ENCODE measurements around the gene AHI1. TPM values are rescaled to one million over a fixed set of nuclear protein-coding genes. Genes with fewer than 3 reads are reported as not detected.
A peak's percentile ranks its signal among the peaks of the same experiment; 100 is the strongest.
"Not testable (repeated sequence)": the region's sequence is repeated elsewhere in the genome, so short reads cannot be mapped to it uniquely, and the experiment has no call there.

The AHI1 gene
- total RNA-seq, 1 donor from 2014 or later: 18.4 TPM

DNA sequence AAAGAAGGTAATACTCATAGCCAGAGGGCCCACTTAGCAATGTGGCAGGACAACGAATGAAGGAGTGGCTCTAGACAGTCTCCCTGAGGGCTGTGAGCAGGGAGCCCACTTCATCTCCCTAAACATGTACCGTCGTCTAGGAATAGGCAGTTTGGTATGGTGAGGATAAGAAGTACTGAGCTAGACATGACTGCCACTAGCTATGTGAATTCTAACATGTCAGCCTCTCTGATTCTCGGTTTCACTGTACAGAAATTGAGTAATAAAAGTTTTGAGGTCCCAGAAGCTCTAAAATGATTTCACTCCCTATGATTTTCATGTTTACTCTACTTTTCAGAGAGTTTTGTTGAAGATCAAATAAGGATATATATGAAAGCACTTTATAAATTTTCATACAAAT is 107.1 kb downstream of the AHI1 start:
- no peak for DNase-seq (ENCODE audit: low read depth)

DNA sequence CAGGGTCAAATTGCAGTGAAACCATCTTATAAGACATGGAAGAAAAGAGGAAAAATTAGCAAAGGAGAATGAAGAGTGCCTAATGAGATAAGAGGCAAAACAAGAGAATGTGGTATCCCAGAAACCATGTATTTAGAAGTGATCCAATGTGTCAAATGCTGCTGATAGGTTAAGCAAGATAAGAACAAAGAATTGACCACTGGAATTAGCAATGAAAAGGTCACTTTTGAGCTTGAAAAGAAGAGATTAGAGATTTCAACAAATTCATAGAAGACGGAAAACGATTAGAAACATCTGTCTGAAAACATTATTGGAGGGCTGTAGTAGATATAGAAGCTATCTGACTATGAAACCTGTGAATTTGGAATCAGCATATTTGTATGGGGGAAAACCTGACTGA is 112.2 kb downstream of the AHI1 start:
- no peak for DNase-seq (ENCODE audit: low read depth)

DNA sequence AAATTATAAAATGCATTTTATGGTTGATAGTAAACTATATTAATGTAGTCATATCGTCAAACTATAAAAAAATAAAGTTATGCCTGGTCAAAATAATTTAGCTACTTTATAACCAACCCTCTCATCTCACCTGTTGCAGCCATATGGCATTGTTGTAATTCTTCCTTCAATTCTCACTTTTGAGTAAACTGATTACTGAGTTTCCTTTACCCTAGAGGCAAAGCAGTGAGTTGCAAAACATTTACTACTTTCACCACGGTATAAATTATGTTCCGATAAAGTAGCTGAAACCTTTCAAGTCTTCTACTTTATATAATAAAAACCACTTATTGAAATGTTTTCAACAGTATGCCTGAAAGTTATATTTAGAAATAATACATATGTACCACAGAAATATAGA is 113.8 kb downstream of the AHI1 start:
- no peak for DNase-seq (ENCODE audit: low read depth)

DNA sequence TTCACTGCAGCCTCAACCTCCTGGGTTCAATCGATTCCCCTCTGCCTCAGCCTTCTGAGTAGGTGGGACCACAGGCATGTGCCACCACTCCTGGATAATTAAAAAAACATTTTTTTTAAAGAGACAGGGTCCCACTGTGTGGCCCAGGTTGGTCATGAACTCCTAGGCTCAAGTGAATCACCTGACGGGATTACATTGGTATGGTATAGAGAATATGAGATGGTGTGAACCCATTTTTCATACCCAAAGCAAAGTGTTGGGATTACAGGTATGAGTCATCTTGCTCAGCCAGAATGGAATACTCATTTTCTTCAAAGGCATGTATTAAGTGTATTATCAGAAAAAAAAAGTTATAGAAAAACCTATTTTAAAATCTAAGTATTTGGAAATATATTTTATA is 114.2 kb downstream of the AHI1 start:
- DNase-seq (ENCODE audit: low read depth): no peak

DNA sequence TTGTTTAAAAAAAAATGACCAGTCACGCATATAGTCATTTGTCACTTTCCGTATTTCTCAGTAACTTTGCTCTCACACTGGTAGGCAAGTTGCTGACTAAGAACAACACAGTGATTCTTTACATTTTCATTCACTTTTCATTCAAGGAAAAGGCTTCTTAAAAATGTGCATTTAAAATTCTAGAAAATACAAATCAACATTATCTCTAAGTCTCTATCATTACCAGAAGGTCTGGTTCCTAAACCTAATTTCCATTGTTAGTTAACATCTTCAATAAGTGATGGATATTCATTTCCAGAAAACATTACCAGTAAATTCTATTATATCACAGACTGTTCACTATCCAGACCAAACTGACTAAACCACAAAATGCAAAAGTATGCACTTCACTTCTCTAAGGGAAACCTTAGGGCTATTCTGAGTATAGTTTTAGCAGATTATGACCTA is 115.3 kb downstream of the AHI1 start:
- DNase-seq (ENCODE audit: low read depth): no peak

DNA sequence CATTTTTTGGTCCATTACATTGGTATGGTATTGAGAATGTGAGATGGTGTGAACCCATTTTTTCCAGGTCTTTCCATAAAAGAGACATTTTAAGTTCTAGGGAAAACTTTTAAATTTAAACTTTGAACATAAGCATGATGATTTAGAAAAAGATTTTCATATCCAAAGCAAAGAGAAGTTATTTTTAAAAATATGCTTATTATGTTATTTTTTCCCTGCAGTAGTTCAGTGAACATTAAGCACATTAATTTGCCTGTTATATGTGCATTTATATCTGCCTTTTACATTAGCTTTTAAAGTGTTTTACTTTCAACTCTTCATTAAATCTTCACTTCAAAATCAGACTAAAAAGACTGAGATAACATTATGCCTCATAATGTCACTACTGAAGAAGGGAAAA is 116.7 kb downstream of the AHI1 start:
- DNase-seq (ENCODE audit: low read depth): no peak

DNA sequence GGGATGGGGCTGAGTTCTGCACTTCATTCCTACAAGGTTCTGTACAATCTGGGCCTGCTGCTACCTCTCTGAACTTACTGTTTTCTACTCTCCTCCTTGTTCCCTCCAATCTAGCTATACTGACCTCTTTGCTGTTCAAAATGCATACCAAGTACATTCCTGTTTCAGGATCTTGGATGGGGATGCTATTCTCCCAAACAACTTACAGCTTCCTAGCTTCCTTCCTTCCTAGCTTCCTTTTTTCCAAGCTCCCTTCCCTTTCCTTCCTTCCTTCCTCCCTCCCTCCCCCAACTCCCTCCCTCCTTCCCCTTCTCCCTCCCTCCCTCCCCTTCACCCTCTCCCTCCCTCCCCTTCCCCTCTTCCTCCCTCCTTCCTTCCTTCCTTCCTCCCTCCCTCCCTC is 117.9 kb downstream of the AHI1 start:
- DNase-seq (ENCODE audit: low read depth): no peak

DNA sequence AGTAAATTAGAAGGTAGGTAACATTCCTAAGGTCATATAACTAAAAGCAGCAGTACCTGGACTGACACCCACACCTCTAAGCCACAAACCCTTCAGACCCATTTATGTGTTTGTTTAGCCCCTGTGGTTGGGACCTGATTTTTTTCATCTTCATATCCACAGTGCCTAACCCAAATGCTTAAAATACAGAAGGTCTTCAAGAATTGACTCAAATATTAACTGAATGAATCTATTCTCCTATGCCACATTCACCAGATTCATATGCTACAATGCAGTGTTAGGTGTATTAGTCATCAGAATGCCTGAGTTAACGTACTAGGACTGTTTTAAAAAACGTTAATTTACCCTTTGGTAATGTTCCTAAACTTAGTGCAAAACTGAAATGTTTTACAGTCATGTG is 124.8 kb downstream of the AHI1 start:
- DNase-seq (ENCODE audit: low read depth): peak; percentile 27

DNA sequence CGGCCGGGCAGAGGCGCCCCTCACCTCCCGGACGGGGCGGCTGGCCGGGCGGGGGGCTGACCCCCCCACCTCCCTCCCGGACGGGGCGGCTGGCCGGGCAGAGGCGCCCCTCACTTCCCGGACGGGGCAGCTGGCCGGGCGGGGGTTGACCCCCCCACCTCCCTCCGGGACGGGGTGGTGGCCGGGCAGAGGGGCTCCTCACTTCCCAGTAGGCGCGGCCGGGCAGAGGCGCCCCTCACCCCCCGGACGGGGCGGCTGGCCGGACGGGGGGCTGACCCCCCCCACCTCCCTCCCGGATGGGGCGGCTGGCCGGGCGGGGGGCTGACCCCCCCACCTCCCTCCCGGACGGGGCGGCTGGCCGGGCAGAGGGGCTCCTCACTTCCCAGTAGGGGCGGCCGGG is 133.9 kb downstream of the AHI1 start:
- DNase-seq (ENCODE audit: low read depth): not testable (repeated sequence)

DNA sequence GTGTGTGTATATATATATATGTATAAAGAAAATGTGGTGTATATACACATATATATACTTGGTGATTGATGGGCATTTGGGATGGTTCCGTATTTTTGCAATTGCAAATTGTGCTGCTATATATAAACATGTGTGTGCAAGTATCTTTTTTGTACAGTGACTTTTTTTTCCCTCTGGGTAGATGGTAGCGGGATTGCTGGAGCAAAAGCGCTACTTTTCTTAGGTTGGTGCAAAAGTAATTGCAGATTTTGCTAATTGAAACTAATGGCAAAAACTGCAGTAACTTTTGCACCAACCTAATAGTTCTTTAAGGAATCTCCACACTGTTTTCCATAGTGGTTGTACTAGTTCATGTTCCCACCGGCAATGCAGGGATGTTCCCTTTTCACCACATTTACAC is 135.4 kb downstream of the AHI1 start:
- no peak for DNase-seq (ENCODE audit: low read depth)

DNA sequence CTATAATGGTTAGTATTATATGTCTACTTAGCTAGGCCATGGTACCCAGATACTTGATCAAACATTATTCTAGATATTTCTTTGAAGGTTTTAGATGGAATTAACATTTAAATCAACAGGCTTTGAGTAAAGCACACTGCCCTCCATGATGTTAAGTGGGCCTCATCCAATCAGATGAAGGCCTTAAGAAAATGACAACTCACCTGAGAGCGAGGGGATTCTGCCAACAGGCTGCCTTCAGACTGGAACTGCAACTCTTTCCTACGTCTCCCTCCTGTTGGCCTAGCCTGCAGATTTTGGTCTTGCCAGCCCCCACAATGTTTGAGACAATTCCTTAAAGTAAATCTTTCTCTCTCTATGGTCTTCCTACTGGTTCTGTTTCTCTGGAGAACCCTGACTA is 137.3 kb downstream of the AHI1 start:
- DNase-seq (ENCODE audit: low read depth): no peak

DNA sequence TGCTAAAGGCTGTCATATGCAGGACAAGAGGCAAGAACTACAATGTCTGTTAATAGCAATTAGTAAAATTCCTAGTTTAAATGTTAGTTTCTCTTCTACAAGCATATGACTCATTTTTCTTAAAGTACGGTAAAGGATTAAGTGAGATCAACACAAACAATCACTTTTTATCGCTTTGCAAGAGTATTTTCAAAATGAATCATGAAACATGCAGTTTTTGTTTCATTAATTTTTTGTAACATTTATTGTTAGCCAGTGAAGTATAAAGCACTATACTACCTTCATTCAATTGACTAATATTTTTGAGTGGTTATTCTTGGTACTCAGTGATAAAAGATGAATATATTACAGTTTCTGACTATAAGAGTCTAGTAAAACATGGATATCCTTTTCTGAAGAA is 138.6 kb downstream of the AHI1 start:
- peak; percentile 16 for DNase-seq (ENCODE audit: low read depth)

DNA sequence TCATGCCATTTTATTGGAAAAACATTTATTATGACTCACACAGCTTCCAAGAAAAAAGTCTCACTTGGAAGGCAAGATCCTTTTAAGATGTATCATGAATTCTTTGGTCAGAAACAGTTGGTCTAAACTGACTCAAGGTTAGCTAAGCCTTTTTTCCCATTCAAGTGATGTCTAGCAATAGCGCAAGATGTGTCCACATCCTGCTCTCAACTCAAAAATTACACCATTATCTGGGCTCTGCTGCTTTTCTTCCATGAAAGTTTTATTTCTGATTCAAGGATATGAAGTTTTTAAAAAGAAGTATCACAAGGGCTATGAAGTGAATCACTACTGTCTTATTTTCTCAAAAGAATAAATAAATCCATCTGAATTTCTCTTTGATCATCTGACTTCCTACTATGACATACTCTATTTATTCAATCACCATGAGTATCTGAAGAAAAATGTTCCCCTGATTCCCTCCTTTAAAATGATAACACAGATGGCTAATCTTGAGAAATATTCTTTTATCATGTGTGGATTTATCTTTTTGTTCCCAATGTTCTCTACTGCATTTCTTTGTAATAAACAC is 139.2 kb downstream of the AHI1 start:
- peak; percentile 42 for DNase-seq (ENCODE audit: low read depth)

DNA sequence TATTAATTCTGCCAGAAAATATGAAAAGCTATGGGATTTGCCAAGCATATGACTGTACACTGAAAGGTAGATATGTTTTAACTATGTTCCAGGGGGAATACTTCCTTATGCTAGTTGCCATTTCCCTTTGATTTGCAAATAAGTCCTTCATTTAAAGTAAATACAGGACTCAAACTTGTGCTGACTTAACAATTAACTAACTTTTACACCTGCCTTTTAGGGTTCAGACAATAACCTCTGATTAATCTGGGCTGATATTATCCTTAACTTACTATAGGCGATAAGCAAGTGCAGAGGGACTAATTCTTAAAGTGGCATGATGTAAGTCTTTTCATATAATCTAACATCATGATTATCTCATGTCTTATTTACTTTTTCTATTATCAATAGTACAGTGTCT is 143.1 kb downstream of the AHI1 start:
- DNase-seq (ENCODE audit: low read depth): no peak

DNA sequence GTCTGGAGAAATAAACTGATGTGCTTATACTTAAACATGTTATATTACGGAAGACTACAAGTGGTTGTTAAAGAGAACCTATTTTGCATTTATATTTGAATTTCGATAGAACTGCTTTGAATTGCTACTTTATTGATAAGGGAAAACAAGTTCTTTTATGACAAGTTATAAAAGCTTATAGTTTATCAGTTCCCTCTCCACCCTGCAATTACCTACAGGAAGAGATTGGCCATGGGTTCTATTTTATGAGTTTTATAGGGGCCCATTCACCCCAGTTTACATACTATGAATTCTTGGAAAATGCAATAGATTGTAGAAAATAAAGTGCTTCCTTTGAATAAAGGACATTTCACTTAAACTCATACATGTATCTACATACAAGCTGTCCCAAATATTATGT is 144.4 kb downstream of the AHI1 start:
- DNase-seq (ENCODE audit: low read depth): no peak

DNA sequence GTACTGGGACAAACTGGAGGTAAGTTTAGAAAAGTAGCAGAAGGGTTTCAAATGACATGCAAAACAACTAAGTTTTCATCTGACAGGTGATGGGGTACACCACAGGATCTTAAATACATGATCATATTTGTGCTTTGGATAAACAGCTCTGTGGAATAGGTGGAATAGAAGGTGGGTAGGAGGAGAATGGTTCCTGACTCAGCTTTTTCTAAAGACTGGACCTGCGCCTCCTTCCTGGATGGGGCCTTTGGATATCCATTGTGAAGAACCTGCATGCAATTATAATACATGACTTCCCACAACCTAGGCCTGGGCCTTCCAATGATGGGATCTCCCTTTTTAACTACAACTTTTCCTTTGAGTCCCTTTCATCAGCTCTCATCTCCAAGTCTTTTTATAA is 145.9 kb downstream of the AHI1 start:
- no peak for DNase-seq (ENCODE audit: low read depth)

DNA sequence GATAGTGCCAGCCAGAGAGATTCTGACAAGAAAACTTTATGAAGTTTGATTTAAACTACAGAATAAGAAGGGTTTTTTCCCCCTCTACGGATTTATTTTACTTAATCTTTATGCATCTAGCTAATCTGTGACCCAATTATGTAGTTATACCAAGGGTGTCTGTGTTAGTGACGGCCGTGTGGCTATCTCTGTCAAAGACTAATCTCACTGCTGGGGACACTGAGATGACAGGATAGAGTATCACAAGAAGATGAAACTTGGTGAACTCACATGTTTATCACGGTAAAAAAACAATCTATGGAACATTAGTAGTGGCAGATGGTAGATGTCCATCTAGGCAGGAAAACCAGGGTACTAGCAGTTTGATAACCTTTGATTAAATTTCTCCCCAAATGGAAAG is 149.7 kb downstream of the AHI1 start:
- no peak for DNase-seq (ENCODE audit: low read depth)

DNA sequence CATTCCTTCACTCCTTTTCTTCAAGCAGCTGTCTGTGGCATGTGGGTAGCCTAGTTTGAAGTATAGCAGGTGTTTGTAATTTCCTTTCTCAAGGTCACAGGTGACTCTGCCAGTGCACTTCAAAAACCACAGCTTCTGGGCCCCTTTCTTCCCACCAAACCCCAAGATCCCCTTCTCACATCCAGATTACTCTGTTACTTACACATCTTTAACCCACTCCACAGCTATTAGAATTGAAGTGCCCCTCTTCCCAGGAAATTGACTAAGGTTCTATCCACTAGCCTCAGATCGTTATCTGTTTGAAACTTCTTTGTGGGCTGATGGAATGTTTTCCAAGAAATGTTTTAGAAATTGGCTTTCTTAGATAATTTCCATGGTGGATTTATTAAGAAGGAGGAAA is 150.8 kb downstream of the AHI1 start:
- no peak for DNase-seq (ENCODE audit: low read depth)

DNA sequence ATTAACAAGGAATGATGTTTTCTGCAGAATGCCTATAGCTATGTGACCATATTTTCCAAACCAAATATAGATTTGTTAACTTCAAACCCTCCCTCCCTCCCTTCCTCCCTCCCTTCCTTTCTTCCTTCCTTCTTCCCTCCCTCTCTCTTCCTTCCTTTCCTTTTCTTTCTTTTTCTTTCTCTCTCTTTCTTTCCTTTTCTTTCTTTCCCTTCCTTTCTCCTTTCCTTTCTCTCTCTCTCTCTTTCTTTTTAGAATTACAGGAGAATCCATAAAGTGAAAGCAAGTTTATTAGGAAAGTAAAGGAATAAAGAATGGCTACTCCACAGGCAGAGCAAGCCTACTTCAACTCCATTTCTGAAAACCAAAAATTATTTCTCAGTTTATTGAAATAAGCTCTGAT is 153.0 kb downstream of the AHI1 start:
- no peak for DNase-seq (ENCODE audit: low read depth)

DNA sequence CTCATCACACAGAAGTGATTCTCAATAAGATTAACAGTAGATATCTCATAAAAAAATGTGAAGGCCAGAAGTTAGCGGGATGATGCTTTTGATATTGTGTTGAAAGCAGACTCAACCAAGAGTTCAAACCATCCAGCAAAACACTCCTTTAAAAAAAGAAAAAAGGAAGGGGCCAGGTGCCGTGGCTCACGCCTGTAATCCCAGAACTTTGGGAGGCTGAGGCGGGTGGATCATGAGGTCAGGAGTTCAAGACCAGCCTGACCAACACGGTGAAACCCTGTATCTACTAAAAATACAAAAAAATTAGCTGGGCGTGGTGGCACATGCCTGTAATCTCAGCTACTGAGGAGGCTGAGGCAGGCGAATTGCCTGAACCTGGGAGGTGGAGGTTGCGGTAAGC is 157.6 kb downstream of the AHI1 start:
- not testable (repeated sequence) for DNase-seq (ENCODE audit: low read depth)

DNA sequence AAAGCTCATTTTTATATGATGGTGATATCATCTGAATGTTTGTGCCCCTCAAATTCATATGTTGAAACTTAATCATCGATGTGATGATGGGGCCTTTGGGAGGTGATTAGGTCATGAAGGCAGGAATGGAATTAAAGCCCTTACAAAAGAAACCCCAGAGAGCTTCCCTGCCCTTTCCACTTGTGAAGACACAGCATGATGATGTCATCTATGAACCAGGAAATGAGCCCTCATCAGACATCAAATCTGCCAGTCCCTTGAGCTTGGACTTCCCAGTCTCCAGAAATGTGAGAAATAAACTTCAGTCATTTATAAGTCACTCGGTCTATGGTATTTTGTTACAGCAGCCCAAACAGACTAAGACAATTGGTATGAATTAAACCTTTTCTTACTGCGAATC is 163.4 kb downstream of the AHI1 start:
- DNase-seq (ENCODE audit: low read depth): peak; percentile 15

DNA sequence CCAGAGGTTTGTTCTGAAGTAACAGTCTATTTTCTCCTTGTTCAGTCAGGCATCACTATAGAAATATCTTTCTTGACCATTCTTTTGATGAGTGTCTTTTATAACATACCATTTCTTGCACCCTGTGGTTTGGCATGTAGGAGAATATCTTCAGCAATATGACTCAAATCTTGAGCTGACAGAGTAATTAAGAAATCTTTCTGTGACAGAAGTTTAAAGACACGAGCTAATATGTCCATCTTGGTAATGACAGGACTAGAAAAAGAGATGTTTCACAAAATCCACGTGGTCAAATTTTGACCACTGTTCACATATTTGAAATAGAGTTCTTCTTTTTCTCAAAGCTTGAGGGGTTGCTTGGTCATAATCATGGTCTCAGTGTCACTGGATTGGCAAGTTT is 166.5 kb downstream of the AHI1 start:
- DNase-seq (ENCODE audit: low read depth): peak; percentile 27

DNA sequence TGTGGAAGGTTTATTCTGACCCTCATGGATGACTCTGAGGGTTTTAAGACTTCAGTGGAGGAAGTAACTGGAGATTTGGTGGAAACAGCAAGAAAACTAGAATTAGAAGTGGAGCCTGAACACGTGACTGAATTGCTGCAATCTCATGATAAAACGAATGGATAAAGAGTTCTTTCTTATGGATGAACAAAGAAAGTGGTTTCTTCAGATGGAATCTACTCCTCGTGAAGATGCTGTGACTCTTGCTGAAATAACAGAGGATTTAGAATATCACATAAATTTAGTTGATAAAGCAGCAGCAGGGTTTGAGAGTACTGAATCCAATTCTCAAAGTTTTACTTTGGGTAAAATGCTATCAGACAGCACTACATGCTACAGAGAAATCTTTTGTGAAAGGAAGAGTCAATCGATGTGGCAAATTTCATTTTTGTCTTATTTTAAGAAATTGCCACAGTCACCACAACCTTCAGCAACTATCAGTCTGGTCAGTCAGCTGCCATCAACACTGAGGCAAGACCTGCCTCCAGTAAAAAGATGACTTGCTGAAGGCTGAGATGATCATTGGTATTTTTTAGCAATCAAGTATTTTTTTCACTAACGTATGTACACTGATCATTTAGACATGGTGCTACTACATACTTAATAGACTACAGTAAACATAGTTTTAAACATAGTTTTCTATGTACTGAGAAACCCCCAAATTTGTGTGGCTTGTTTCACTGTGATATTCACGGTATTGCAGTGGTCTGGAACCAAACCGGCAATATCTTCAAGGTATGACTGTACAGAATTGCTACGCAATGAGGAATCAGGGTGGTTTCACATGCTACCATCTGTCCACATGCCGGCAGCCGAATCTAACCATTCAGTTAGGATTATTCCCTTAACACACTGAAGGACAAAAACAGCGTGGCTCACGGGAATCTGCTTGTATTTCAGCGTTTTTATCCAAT is 167.4 kb downstream of the AHI1 start:
- DNase-seq (ENCODE audit: low read depth): no peak

DNA sequence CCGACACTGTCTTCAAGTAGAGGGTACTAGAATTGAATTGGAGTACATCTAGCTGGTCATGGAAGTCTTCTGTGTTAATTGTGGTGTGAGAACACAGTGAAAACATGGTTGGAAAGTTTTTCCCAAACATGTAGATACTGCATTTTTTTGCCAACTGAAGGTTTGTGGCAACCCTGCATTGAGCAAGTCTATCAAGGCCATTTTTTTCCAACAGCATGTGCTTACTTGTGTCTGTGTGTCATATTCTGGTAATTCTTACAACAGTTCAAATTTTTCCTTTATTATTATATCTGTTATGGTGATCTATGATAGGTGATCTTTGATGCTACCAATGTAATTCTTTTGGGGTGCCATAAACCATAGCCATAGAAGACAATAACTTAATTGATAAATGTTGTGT is 169.4 kb downstream of the AHI1 start:
- no peak for DNase-seq (ENCODE audit: low read depth)

All from renal cortical epithelial cell (primary cell).